WERI-Rb-1 (cell line): ENCODE data around the gene RADIL.
A peak's percentile ranks its signal among the peaks of the same experiment; 100 is the strongest.

Experiments used
- DNase-seq: peaks from one replicate; pipeline ENCODE4 v3.0.0-alpha.2; 2020
- H3K27ac ChIP-seq: fragments of 250-450 bp; sonication (Bioruptor Pico); 2 replicates; pipeline ENCODE4 v1.5.1; 2020; ENCODE audit warnings: mild to moderate bottlenecking, moderate library complexity
- H3K27me3 ChIP-seq: fragments of 250-450 bp; sonication (Bioruptor Pico); 2 replicates; pipeline ENCODE4 v1.5.1; 2021; ENCODE audit warnings: mild to moderate bottlenecking, low read depth, moderate library complexity; ENCODE audit not compliant: insufficient read depth, severe bottlenecking
- H3K36me3 ChIP-seq: fragments of 250-450 bp; sonication (Bioruptor Pico); 2 replicates; pipeline ENCODE4 v1.5.1; 2020; ENCODE audit warnings: mild to moderate bottlenecking, moderate library complexity
- H3K4me3 ChIP-seq: 2 replicates; pipeline ENCODE4 v1.5.1; 2011; ENCODE audit warnings: low read depth, mild to moderate bottlenecking, control low read depth, low read length
- H3K9me3 ChIP-seq: fragments of 250-450 bp; sonication (Bioruptor Pico); 2 replicates; pipeline ENCODE4 v1.5.1; 2021; ENCODE audit warnings: mild to moderate bottlenecking, moderate library complexity; ENCODE audit not compliant: severe bottlenecking
- CTCF ChIP-seq: IDR thresholded peaks from 2 replicates; pipeline ENCODE4 v1.5.1; 2011; ENCODE audit warnings: low read depth, mild to moderate bottlenecking, control low read depth, inconsistent platforms, low read length

Gene RADIL

DNA sequence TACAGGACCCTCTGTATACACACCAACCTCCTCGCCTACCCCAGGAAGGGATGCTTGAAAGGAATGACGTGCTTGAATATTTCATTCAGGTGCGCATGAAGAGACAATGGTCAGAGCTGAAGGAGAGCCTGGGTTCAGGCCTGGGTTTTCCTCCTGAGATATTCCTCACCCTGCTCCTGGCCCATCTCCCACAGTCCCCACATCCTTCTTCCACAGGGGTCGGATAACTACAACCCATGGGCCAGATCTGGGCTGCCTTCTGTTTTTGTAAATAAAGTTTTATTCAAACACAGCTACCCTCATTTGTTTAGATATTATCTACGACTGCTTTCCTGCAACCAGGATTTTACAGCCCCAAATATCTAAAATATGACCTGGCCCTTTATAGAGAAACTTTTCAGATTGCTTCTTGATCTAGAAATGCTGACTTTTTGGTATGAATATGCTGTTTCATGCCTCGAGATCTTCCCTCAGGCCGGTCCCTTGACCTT lies 1.8 kb upstream of the RADIL start:
- Histone ChIP-seq H3K4me3 (no peak overlapping the region), H3K9me3 (no peaks in the 10 kb centered on the region), H3K36me3 (peaks cover 2% of the 10 kb centered on the region), H3K27me3 (no peaks in the 10 kb centered on the region), H3K27ac (no peak overlapping the region)
- TF ChIP-seq CTCF, result no peak
- no peak for DNase-seq

- TF ChIP-seq CTCF, result no peak
Observed at GRCh38 chr7:4884164-4884563, 648 bp upstream of the RADIL start.

DNA sequence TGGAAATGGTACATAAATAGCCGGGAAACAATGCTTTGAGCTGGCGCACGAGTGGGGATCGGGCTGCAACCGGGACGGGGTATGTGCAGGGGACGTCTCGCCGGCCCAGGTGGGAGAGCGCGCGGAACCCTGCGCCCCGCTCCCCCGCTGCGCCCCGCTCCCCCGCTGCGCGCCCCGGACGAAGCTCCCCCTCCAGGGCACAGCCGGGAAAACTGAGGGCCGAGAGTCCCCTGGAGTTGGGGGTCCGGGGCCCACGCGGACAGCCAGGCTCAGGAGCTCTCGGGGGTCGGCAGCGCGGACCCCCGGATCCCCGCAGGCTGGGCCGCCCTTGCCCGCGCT lies 514 bp downstream of the RADIL start:
- H3K27me3 ChIP-seq, result no peaks in the 10 kb centered on the region
- peak overlapping the region; percentile 54 for H3K4me3 ChIP-seq
- no peaks in the 10 kb centered on the region for H3K9me3 ChIP-seq
- DNase-seq, result no peak
- TF ChIP-seq CTCF, result no peak
- peak overlapping the region; percentile 86 for H3K27ac ChIP-seq
- H3K36me3 ChIP-seq, result peaks cover 11% of the 10 kb centered on the region

More at GRCh38 chr7:4884164-4884563, 648 bp upstream of the RADIL start:
- H3K27ac ChIP-seq, result no peak overlapping the region
- H3K4me3 ChIP-seq, result no peak overlapping the region
- H3K36me3 ChIP-seq, result peaks cover 8% of the 10 kb centered on the region
- no peaks in the 10 kb centered on the region for H3K27me3 ChIP-seq
- no peaks in the 10 kb centered on the region for H3K9me3 ChIP-seq
- no peak for DNase-seq

GRCh38 chr7:4882169-4883032 lies 1.1 kb downstream of the RADIL start:
- DNase-seq, result peak; percentile 28
- peaks cover 16% of the 10 kb centered on the region for H3K36me3 ChIP-seq
- H3K27ac ChIP-seq, result peak overlapping the region; percentile 86
- H3K27me3 ChIP-seq, result no peaks in the 10 kb centered on the region
- peak overlapping the region; percentile 54 for H3K4me3 ChIP-seq
- TF ChIP-seq CTCF, result no peak
- no peaks in the 10 kb centered on the region for H3K9me3 ChIP-seq

- Histone ChIP-seq H3K9me3 (no peaks in the 10 kb centered on the region), H3K4me3 (no peak overlapping the region), H3K27me3 (no peaks in the 10 kb centered on the region), H3K36me3 (peaks cover 38% of the 10 kb centered on the region), H3K27ac (no peak overlapping the region)
- TF ChIP-seq CTCF, result no peak
- no peak for DNase-seq
Observed at GRCh38 chr7:4880218-4880617, 3.3 kb downstream of the RADIL start.
